Hematopoietic multipotent progenitor cell (in vitro differentiated cells): ENCODE measurements around the gene BLOC1S5. TPM values are rescaled to one million over a fixed set of nuclear protein-coding genes. Genes with fewer than 3 reads are reported as not detected.

Source experiments
- total RNA-seq: library from RNA; depleted of rRNA; stranded (reverse); fragments of >200 nt; gene quantifications from one replicate; pipeline ENCODE4 v1.2.3, GENCODE V29; 2012

Gene BLOC1S5
- total RNA-seq, 1 donor: 8.3 TPM

Other genes starting within 250 kb of the BLOC1S5 start
- gene TXNDC5, start 153.6 kb downstream of the BLOC1S5 start, total RNA-seq: 124 TPM
- 12.7 TPM for gene EEF1E1, start 38.2 kb upstream of the BLOC1S5 start, total RNA-seq